ENCODE results near the gene ATP1B4. TPM values are rescaled to one million over a fixed set of nuclear protein-coding genes. Genes with fewer than 3 reads are reported as not detected.

The ATP1B4 gene
- total RNA-seq, 1 experiment from 2014 or later, result not detected

DNA sequence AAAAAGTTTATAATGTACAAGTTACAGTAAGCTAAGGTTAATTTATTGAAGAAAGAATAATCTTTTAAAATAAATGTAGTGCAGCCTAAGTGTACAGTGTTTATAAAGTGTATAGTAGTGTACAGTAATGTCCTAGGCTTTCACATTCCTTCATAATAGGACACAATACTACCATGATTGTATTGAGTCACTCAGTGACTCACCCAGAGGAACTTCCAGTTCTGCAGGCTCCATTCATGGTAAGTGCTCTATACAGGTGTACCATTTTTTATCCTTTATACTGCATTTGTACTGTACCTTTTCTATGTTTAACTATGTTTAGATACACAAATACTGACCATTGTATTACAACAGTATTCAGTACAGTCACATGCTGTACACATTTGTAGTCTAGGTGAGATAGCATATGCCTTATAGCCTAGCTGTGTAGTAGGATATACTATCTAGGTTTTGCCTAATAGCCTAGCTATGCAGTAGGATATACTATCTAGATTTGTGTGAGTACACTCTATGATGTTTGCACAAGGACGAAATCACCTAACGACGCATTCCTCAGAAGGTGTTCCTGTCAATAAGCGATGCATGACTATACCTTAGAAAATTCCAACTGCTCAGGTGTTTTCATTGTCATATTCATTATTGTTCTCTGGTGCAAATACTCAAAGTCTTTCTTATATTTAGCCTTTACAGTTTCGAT is 45.2 kb upstream of the ATP1B4 start:
- Histone ChIP-seq H4K8ac (replicated peaks; ENCODE audit: insufficient read length, low read depth, low read length) (no peak overlapping the region), H3K56ac (ENCODE audit: insufficient read length, low read depth, low read length) (no peak overlapping the region), H3K23ac (ENCODE audit: insufficient read length, low read depth, low read length) (no peak overlapping the region), H3K27ac (ENCODE audit: insufficient read length, low read depth, low read length) (no peak overlapping the region), H3K4me1 (ENCODE audit: insufficient read depth, low read length) (no peaks in the 10 kb centered on the region), H3K9ac (ENCODE audit: extremely low read depth, insufficient read length, low read length) (no peak overlapping the region), H3K79me2 (ENCODE audit: insufficient read depth, low read length) (no peaks in the 10 kb centered on the region), H2BK12ac (ENCODE audit: insufficient read length, low read depth, low read length) (no peak overlapping the region), H4K91ac (ENCODE audit: insufficient read length, low read depth, low read length) (no peak overlapping the region), H4K5ac (ENCODE audit: insufficient read length, low read depth, low read length) (no peak overlapping the region), H3T11ph (ENCODE audit: low read length) (no peak overlapping the region), H2BK20ac (ENCODE audit: low read depth, low read length, poor library complexity, severe bottlenecking) (no peak overlapping the region), H3K14ac (ENCODE audit: insufficient read depth, low read length) (no peak overlapping the region), H3K4me2 (ENCODE audit: insufficient read depth, insufficient read length, low read length) (no peak overlapping the region), H3K18ac (ENCODE audit: insufficient read length, low read depth, low read length) (no peak overlapping the region), H3K23me2 (ENCODE audit: insufficient read length, low read depth, low read length, poor library complexity, severe bottlenecking) (no peaks in the 10 kb centered on the region), H2AK5ac (ENCODE audit: insufficient read length, low read length) (no peak overlapping the region), H3K27me3 (ENCODE audit: insufficient read depth, low read length) (peaks cover 10% of the 10 kb centered on the region; the same call in 1 of the 2 replicates), H4K20me1 (ENCODE audit: control insufficient read depth, insufficient read depth, insufficient read length) (no peaks in the 10 kb centered on the region), H3K4ac (ENCODE audit: low read depth, low read length) (no peak overlapping the region), H3K79me1 (ENCODE audit: insufficient read depth, low read depth, low read length, poor library complexity, severe bottlenecking) (no peaks in the 10 kb centered on the region), H2AFZ (ENCODE audit: low read length) (no peak overlapping the region), H2BK120ac (ENCODE audit: low read depth, low read length, poor library complexity, severe bottlenecking) (no peak overlapping the region), H3K9me3 (ENCODE audit: control insufficient read depth, low read depth, low read length) (peaks cover 14% of the 10 kb centered on the region), H2BK15ac (ENCODE audit: low read depth, low read length) (no peak overlapping the region), H2BK5ac (ENCODE audit: insufficient read length, low read length) (no peak overlapping the region)
- Mint-ChIP-seq H3K4me3 (no peak overlapping the region), H3K4me1 (peaks cover 0 to 6% of the 10 kb centered on the region in 2 experiments; a peak in 2 of 4 replicates), H3K9me3 (peaks cover 47 to 52% of the 10 kb centered on the region in 2 experiments), H3K36me3 (ENCODE audit: insufficient read depth in 1 of 3, low read depth in 3 of 3) (peaks cover 0 to 2% (median 0%) of the 10 kb centered on the region in 3 experiments; a peak in 2 of 7 replicates), H3K27me3 (ENCODE audit: low read depth) (peaks cover 50% of the 10 kb centered on the region), H3K27ac (no peak overlapping the region)
- DNase-seq, result no peak
- WGBS (ENCODE audit: extremely low coverage, insufficient read length, low lambda C conversion rate), result no CpG with 5 or more reads among the region's 5 CpGs
- TF ChIP-seq, protein P1, sequence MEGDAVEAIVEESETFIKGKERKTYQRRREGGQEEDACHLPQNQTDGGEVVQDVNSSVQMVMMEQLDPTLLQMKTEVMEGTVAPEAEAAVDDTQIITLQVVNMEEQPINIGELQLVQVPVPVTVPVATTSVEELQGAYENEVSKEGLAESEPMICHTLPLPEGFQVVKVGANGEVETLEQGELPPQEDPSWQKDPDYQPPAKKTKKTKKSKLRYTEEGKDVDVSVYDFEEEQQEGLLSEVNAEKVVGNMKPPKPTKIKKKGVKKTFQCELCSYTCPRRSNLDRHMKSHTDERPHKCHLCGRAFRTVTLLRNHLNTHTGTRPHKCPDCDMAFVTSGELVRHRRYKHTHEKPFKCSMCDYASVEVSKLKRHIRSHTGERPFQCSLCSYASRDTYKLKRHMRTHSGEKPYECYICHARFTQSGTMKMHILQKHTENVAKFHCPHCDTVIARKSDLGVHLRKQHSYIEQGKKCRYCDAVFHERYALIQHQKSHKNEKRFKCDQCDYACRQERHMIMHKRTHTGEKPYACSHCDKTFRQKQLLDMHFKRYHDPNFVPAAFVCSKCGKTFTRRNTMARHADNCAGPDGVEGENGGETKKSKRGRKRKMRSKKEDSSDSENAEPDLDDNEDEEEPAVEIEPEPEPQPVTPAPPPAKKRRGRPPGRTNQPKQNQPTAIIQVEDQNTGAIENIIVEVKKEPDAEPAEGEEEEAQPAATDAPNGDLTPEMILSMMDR (conservative IDR thresholded peaks at IDR 0.05), result no peak

All from H9 (cell line).